WTC11 (cell line): Measurements from ENCODE around the gene SLC18A2. TPM values are rescaled to one million over a fixed set of nuclear protein-coding genes. Genes with fewer than 3 reads are reported as not detected.

Source experiments
- ATAC-seq: fragments of 200-7000 bp; cut with Tn5 transposase; 2 replicates; pipeline ENCODE4 v1.10.0; 2021; ENCODE audit warnings: mild to moderate bottlenecking, moderate library complexity
- CTCF ChIA-PET: fragments of 300-600 bp; sonication (Branson Sonifier 250); formaldehyde crosslinking; loops from one replicate; lab custom pipeline; 2021; ENCODE audit warnings: antibody characterized with exemption; lab: Charles Lee
- POLR2A ChIA-PET: fragments of 350-600 bp; sonication (Branson Sonifier 250); formaldehyde crosslinking; loops from one replicate; lab custom pipeline; 2021; ENCODE audit warnings: antibody characterized with exemption; lab: Charles Lee
- DNase-seq: peaks from one replicate; pipeline ENCODE4 v3.0.0; 2021; ENCODE audit warnings: low spot score
- H3K27ac Mint-ChIP-seq: 2 replicates; pipeline ENCODE4 v1.8.0; 2021; ENCODE audit warnings: mixed read lengths
- H3K27me3 Mint-ChIP-seq: 2 replicates; pipeline ENCODE4 v1.8.0; 2021; ENCODE audit warnings: low read depth, mild to moderate bottlenecking, moderate library complexity, mixed read lengths
- H3K36me3 Mint-ChIP-seq: 2 replicates; pipeline ENCODE4 v1.8.0; 2021; ENCODE audit warnings: mixed read lengths
- H3K4me1 Mint-ChIP-seq: 2 replicates; pipeline ENCODE4 v1.8.0; 2022; ENCODE audit warnings: mixed read lengths
- H3K4me3 Mint-ChIP-seq: 2 replicates; pipeline ENCODE4 v1.8.0; 2021; ENCODE audit warnings: mild to moderate bottlenecking, moderate library complexity, mixed read lengths
- H3K9me3 Mint-ChIP-seq: 2 replicates; pipeline ENCODE4 v1.8.0; 2021; ENCODE audit warnings: mixed read lengths
- AFF4 ChIP-seq: sonication (generic); formaldehyde crosslinking; IDR thresholded peaks from 2 replicates; pipeline ENCODE4 v1.8.1; 2023; ENCODE audit warnings: mild to moderate bottlenecking, missing genetic modification reagents, borderline replicate concordance
- ATF1 ChIP-seq: sonication (generic); formaldehyde crosslinking; IDR thresholded peaks from 2 replicates; pipeline ENCODE4 v1.8.1; 2023; ENCODE audit warnings: mild to moderate bottlenecking, moderate library complexity, missing genetic modification reagents
- CBFB ChIP-seq: sonication (generic); formaldehyde crosslinking; IDR thresholded peaks from 2 replicates; pipeline ENCODE4 v1.8.1; 2022; ENCODE audit warnings: mild to moderate bottlenecking, low read depth, missing genetic modification reagents
- CREB1 ChIP-seq: sonication (generic); formaldehyde crosslinking; IDR thresholded peaks from 2 replicates; pipeline ENCODE4 v1.8.0; 2023; ENCODE audit warnings: mild to moderate bottlenecking, missing genetic modification reagents
- ERG ChIP-seq: fragments of 250-450 bp; sonication (Bioruptor Pico); IDR thresholded peaks from 2 replicates; pipeline ENCODE4 v1.8.0; 2021; ENCODE audit warnings: mild to moderate bottlenecking
- GABPB1 ChIP-seq: sonication (generic); formaldehyde crosslinking; IDR thresholded peaks from 2 replicates; pipeline ENCODE4 v1.8.1; 2023; ENCODE audit warnings: mild to moderate bottlenecking, missing genetic modification reagents
- HMGA2 ChIP-seq: fragments of 250-450 bp; sonication (Bioruptor Pico); IDR thresholded peaks from 2 replicates; pipeline ENCODE4 v1.4.0; 2021; ENCODE audit warnings: mild to moderate bottlenecking, moderate library complexity
- HMGXB4 ChIP-seq: sonication (generic); formaldehyde crosslinking; IDR thresholded peaks from 2 replicates; pipeline ENCODE4 v1.8.1; 2023; ENCODE audit warnings: mild to moderate bottlenecking, moderate library complexity, missing genetic modification reagents
- NFE2L1 ChIP-seq: sonication (generic); formaldehyde crosslinking; IDR thresholded peaks from 2 replicates; pipeline ENCODE4 v1.8.1; 2023; ENCODE audit warnings: missing genetic modification reagents
- NR1H2 ChIP-seq: sonication (generic); formaldehyde crosslinking; IDR thresholded peaks from 2 replicates; pipeline ENCODE4 v1.9.0; 2021; ENCODE audit warnings: mild to moderate bottlenecking, moderate library complexity, missing genetic modification reagents
- NR2C2 ChIP-seq: sonication (generic); formaldehyde crosslinking; IDR thresholded peaks from 2 replicates; pipeline ENCODE4 v1.8.0; 2022; ENCODE audit warnings: mild to moderate bottlenecking, missing genetic modification reagents
- NR3C1 ChIP-seq: sonication (generic); formaldehyde crosslinking; conservative IDR thresholded peaks from 2 replicates; pipeline ENCODE4 v1.8.1; 2023; ENCODE audit warnings: low read depth, mild to moderate bottlenecking, missing genetic modification reagents
- PRDM15 ChIP-seq: sonication (generic); formaldehyde crosslinking; IDR thresholded peaks from 2 replicates; pipeline ENCODE4 v1.8.0; 2022; ENCODE audit warnings: missing genetic modification reagents
- RELA ChIP-seq: sonication (generic); formaldehyde crosslinking; IDR thresholded peaks from 2 replicates; pipeline ENCODE4 v1.8.1; 2022; ENCODE audit warnings: missing genetic modification reagents, mild to moderate bottlenecking, borderline replicate concordance
- TEAD1 ChIP-seq: sonication (generic); formaldehyde crosslinking; IDR thresholded peaks from 2 replicates; pipeline ENCODE4 v1.8.0; 2022; ENCODE audit warnings: mild to moderate bottlenecking, missing genetic modification reagents
- USF1 ChIP-seq: sonication (generic); formaldehyde crosslinking; IDR thresholded peaks from 2 replicates; pipeline ENCODE4 v1.8.0; 2022; ENCODE audit warnings: mild to moderate bottlenecking, missing genetic modification reagents
- ZBTB21 ChIP-seq: sonication (generic); formaldehyde crosslinking; IDR thresholded peaks from 2 replicates; pipeline ENCODE4 v1.8.1; 2023; ENCODE audit warnings: mild to moderate bottlenecking, missing genetic modification reagents, borderline replicate concordance
- ZMAT4 ChIP-seq: fragments of 250-450 bp; sonication (Bioruptor Pico); IDR thresholded peaks from 2 replicates; pipeline ENCODE4 v1.9.0; 2021; ENCODE audit warnings: mild to moderate bottlenecking
- ZNF512 ChIP-seq: sonication (generic); formaldehyde crosslinking; IDR thresholded peaks from 2 replicates; pipeline ENCODE4 v1.8.1; 2022; ENCODE audit warnings: missing genetic modification reagents, borderline replicate concordance
- total RNA-seq: library from RNA; stranded (reverse); gene quantifications from 3 replicates; pipeline ENCODE4 v1.2.3, GENCODE V29; 2021

SLC18A2 gene
- total RNA-seq, 1 experiment from 2014 or later = 5.9 TPM

GRCh38 chr10:117262903-117263293 is 22.0 kb downstream of the SLC18A2 start:
- Mint-ChIP-seq H3K4me1 (peaks cover 18% of the 10 kb centered on the region), H3K36me3 (no peaks in the 10 kb centered on the region)
- no peak for TF ChIP-seq ZBTB21 (CRISPR knock-in tag)
- no peak for TF ChIP-seq RELA (CRISPR knock-in tag)
- TF ChIP-seq ZNF512 = no peak
- TF ChIP-seq NR3C1 (CRISPR knock-in tag) = no peak
- TF ChIP-seq ATF1 (CRISPR knock-in tag) = no peak
- TF ChIP-seq TEAD1 (CRISPR knock-in tag) = no peak
- TF ChIP-seq, all 79 proteins: peak for 0
- POLR2A ChIA-PET = no interaction called here
- no peaks in the 10 kb centered on the region for H3K27me3 Mint-ChIP-seq
- no peak overlapping the region for H3K4me3 Mint-ChIP-seq
- no peak for DNase-seq
- ATAC-seq = no peak
- H3K27ac Mint-ChIP-seq = no peak overlapping the region
- H3K9me3 Mint-ChIP-seq = no peaks in the 10 kb centered on the region
- CTCF ChIA-PET = interaction anchor here (1.1 to 2.7 kb wide), 2 partner anchors 36 to 46 kb away, joined by 3 to 13 read pairs; no protein-coding TSS in a partner anchor

GRCh38 chr10:117264782-117265181 is 23.9 kb downstream of the SLC18A2 start:
- Mint-ChIP-seq H3K4me3 (no peak overlapping the region), H3K4me1 (peaks cover 10% of the 10 kb centered on the region), H3K9me3 (no peaks in the 10 kb centered on the region), H3K36me3 (0 out of 2 replicates have a peak, but pooled peaks cover 3% of the 10 kb centered on the region), H3K27ac (no peak overlapping the region), H3K27me3 (no peaks in the 10 kb centered on the region)
- ATAC-seq (no peak), DNase-seq (no peak)
- ChIA-PET CTCF (no interaction called here), POLR2A (no interaction called here)
- TF ChIP-seq GABPB1 (CRISPR knock-in tag) (peak; percentile 61; the same call in 1 of the 2 replicates), NFE2L1 (CRISPR knock-in tag) (no peak), AFF4 (CRISPR knock-in tag) (no peak)
- TF ChIP-seq, all 79 proteins: peak for 1

GRCh38 chr10:117266400-117266799 is 25.5 kb downstream of the SLC18A2 start:
- peaks cover 3% of the 10 kb centered on the region; the same call in 1 of the 2 replicates for H3K4me1 Mint-ChIP-seq
- H3K27ac Mint-ChIP-seq = no peak overlapping the region
- H3K36me3 Mint-ChIP-seq = 0 out of 2 replicates have a peak, but pooled peaks cover 3% of the 10 kb centered on the region
- POLR2A ChIA-PET = no interaction called here
- ATAC-seq (no peak), DNase-seq (no peak)
- no peaks in the 10 kb centered on the region for H3K9me3 Mint-ChIP-seq
- CTCF ChIA-PET = interaction anchor here (1.4 kb wide), 1 partner anchor 40 kb away, joined by 6 read pairs; no protein-coding TSS in a partner anchor
- H3K27me3 Mint-ChIP-seq = no peaks in the 10 kb centered on the region
- no peak overlapping the region for H3K4me3 Mint-ChIP-seq
- TF ChIP-seq NR2C2 = no peak
- no peak for TF ChIP-seq ERG (CRISPR knock-in tag)
- no peak for TF ChIP-seq CBFB
- TF ChIP-seq NR1H2 = no peak
- TF ChIP-seq PRDM15 (CRISPR knock-in tag) = no peak
- no peak for TF ChIP-seq USF1 (CRISPR knock-in tag)
- TF ChIP-seq HMGA2 (CRISPR knock-in tag) = no peak
- TF ChIP-seq HMGXB4 (CRISPR knock-in tag) = no peak
- TF ChIP-seq CREB1 = no peak
- no peak for TF ChIP-seq ZMAT4 (CRISPR knock-in tag)
